Ishikawa (cell line): Measurements from ENCODE around the gene DUS2.

Experiments
- CEBPB ChIP-seq: IDR thresholded peaks from 2 replicates; pipeline ENCODE4 v1.6.1; 2012
- CREB1 ChIP-seq: IDR thresholded peaks from 2 replicates; pipeline ENCODE4 v1.6.1; 2012; ENCODE audit warnings: low read depth
- EGR1 ChIP-seq: IDR thresholded peaks from 2 replicates; pipeline ENCODE4 v1.6.1; 2012
- EP300 ChIP-seq: IDR thresholded peaks from 2 replicates; pipeline ENCODE4 v1.6.1; 2012; ENCODE audit warnings: borderline replicate concordance
- FOXM1 ChIP-seq: IDR thresholded peaks from 2 replicates; pipeline ENCODE4 v1.6.1; 2012; ENCODE audit warnings: low read depth, borderline replicate concordance
- NFIC ChIP-seq: IDR thresholded peaks from 2 replicates; pipeline ENCODE4 v1.6.1; 2012
- RAD21 ChIP-seq: IDR thresholded peaks from 2 replicates; pipeline ENCODE4 v1.6.1; 2012; ENCODE audit warnings: low read depth
- TAF1 ChIP-seq: IDR thresholded peaks from 2 replicates; pipeline ENCODE4 v1.6.1; 2012; ENCODE audit warnings: low read depth, mild to moderate bottlenecking
- TCF12 ChIP-seq: IDR thresholded peaks from 2 replicates; pipeline ENCODE4 v1.6.1; 2012; ENCODE audit warnings: low read depth
- TEAD4 ChIP-seq: IDR thresholded peaks from 2 replicates; pipeline ENCODE4 v1.6.1; 2012
- YY1 ChIP-seq: IDR thresholded peaks from 2 replicates; pipeline ENCODE4 v1.6.1; 2012; ENCODE audit warnings: low read depth
- ZBTB7A ChIP-seq: IDR thresholded peaks from 2 replicates; pipeline ENCODE4 v1.6.1; 2012; ENCODE audit warnings: low read depth
- TF ChIP-seq, protein P1 (sequence below): IDR thresholded peaks from 2 replicates; pipeline ENCODE4 v1.6.1; 2012
- TF ChIP-seq, protein P2 (sequence below): IDR thresholded peaks from 2 replicates; pipeline ENCODE4 v1.6.1; 2012; ENCODE audit warnings: low read depth, mild to moderate bottlenecking
- TF ChIP-seq, protein P3 (sequence below): IDR thresholded peaks from 2 replicates; pipeline ENCODE4 v1.6.1; 2012

The DUS2 gene

DNA sequence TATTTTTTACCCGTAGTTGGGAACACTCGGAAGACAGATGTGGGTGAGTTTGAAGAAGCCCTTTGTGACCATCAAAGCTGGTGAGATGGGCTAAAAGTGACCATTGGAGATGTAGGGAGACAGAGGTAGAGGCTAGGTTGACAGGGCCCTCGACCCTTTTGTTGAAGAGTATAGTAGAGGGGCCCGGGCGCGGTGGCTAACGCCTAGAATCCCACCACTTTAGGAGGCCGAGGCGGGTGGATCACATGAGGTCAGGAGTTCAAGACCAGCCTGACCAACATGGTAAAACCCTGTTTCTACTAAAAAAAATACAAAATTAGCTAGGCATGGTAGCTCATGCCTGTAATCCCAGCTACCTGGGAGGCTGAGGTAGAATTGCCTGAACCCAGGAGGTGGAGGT is 45.8 kb downstream of the DUS2 start:
- TF ChIP-seq FOXM1 (no peak), TAF1 (no peak)

DNA sequence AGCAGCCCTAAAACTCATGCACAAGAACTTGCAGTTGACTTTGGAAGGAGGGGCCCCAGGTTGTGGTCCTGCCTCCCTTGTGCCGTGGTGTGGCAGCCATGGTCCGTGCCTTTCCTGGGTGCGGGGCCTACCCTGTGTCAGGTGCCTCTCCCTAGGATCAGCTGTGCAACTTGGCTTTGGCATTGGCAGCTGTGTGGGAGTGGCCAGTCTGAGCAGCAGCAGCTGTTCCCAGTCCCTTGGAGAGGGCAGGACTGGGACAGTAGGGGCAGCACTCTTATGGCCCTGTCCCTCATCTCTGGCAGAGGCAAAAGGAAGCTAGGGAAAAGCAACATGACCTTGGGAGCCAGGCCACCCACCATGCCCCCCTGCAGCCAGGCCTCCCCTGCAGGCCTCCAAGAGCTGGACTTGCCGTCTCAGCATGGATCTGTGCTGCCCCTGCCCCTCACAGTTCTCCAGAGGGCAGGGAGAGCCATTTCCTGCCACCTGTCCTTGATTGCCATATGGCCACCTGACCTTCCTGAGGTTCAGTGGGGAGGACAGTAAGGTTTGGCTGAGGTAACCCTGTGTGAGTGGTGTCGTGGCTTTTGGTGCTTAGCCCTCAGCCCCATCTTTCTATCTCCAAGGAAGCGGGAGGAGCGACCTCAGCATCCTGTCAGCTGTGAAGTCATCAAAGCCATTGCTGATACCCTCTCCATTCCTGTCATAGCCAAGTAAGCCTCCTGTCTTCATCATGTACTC is 46.6 kb downstream of the DUS2 start:
- TF ChIP-seq RAD21 (no peak), CEBPB (no peak), TCF12 (no peak), NFIC (no peak), ZBTB7A (no peak), YY1 (no peak), EP300 (no peak), FOXM1 (no peak), TEAD4 (no peak), TAF1 (no peak), CREB1 (no peak)
- TF ChIP-seq, protein P1, sequence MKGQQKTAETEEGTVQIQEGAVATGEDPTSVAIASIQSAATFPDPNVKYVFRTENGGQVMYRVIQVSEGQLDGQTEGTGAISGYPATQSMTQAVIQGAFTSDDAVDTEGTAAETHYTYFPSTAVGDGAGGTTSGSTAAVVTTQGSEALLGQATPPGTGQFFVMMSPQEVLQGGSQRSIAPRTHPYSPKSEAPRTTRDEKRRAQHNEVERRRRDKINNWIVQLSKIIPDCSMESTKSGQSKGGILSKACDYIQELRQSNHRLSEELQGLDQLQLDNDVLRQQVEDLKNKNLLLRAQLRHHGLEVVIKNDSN, result no peak
- TF ChIP-seq, protein P2, sequence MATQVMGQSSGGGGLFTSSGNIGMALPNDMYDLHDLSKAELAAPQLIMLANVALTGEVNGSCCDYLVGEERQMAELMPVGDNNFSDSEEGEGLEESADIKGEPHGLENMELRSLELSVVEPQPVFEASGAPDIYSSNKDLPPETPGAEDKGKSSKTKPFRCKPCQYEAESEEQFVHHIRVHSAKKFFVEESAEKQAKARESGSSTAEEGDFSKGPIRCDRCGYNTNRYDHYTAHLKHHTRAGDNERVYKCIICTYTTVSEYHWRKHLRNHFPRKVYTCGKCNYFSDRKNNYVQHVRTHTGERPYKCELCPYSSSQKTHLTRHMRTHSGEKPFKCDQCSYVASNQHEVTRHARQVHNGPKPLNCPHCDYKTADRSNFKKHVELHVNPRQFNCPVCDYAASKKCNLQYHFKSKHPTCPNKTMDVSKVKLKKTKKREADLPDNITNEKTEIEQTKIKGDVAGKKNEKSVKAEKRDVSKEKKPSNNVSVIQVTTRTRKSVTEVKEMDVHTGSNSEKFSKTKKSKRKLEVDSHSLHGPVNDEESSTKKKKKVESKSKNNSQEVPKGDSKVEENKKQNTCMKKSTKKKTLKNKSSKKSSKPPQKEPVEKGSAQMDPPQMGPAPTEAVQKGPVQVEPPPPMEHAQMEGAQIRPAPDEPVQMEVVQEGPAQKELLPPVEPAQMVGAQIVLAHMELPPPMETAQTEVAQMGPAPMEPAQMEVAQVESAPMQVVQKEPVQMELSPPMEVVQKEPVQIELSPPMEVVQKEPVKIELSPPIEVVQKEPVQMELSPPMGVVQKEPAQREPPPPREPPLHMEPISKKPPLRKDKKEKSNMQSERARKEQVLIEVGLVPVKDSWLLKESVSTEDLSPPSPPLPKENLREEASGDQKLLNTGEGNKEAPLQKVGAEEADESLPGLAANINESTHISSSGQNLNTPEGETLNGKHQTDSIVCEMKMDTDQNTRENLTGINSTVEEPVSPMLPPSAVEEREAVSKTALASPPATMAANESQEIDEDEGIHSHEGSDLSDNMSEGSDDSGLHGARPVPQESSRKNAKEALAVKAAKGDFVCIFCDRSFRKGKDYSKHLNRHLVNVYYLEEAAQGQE, result no peak
- TF ChIP-seq, protein P3, sequence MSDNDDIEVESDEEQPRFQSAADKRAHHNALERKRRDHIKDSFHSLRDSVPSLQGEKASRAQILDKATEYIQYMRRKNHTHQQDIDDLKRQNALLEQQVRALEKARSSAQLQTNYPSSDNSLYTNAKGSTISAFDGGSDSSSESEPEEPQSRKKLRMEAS, result no peak

DNA sequence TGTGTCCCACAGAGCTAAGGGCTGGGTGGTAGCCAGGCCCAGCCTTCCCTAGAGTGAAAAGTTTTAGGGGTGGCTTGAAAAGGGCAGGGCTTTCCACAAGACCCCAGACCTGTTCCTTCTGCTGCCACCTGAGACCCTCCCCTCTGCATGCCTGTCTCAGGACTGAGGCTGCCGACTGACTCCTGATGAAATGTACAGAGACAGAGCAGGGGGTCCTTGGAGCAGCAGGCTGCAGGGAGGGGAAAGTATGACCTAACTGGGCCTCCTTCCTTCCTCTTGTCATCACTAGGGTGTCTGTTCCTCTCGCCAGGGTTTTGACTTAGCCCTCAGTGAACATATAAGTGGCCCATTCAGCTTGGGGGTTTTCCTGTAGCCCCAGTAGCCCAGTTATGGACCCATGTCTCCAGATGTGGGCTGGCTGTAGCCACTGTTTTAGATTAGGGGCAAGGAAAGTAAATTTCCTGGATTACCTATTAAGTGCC is 47.2 kb downstream of the DUS2 start:
- TF ChIP-seq YY1 (no peak), ZBTB7A (no peak), FOXM1 (no peak), TCF12 (no peak), EGR1 (no peak)
- TF ChIP-seq, protein P2, result no peak
- TF ChIP-seq, protein P3, result no peak
- TF ChIP-seq, protein P1, result no peak

DNA sequence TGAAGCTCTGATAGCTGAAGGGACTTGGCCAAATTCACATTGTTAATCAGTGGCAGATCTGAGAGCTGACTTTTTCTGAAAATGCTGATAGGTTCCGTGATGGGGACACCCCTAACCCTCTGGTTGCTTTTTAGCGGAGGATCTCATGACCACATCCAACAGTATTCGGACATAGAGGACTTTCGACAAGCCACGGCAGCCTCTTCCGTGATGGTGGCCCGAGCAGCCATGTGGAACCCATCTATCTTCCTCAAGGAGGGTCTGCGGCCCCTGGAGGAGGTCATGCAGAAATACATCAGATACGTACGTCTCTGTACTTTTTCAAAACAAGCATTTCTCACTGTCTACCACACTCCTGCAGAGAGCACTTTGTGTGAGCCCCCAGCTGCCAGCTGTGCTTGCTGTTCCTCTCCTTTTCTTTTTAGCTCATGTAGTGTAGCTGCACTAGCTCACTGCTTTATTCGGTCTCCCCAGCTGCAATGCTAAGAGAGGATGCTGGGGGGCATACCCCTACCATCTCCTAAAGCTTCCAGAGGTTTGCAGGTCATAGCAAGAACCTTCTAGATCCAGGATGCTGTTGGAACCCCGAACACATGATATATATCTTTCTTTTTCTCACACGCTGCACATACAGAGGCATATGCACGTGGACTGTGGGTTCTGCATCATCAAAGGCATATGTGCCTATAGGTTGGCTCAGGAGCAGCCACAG is 47.9 kb downstream of the DUS2 start:
- TF ChIP-seq TCF12, result no peak
- TF ChIP-seq CREB1, result no peak
- no peak for TF ChIP-seq NFIC
- TF ChIP-seq TAF1, result no peak
- no peak for TF ChIP-seq EP300
- no peak for TF ChIP-seq ZBTB7A
- no peak for TF ChIP-seq FOXM1

DNA sequence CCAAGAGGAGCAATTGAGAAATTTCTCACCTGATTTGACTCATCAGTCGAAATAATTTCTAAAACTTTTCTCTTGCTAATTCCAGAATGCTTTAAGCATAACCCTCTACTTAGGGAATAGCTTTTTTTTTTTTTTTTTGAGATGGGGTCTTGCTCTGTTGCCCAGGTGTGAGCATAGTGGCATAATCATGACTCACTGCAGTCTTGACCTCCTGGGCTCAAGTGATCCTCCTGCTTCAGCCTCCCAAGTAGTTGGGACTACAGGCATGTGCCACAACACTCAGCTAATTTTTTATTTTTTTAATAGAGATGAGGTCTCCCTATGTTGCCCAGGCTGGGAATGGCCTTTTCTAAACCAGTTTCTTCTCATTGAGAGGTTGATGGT is 48.4 kb downstream of the DUS2 start:
- TF ChIP-seq ZBTB7A, result no peak
- TF ChIP-seq CREB1, result no peak
- TF ChIP-seq, protein P1, result no peak
- TF ChIP-seq RAD21, result no peak
- no peak for TF ChIP-seq CEBPB
- no peak for TF ChIP-seq EGR1
- TF ChIP-seq YY1, result no peak
- no peak for TF ChIP-seq EP300
- no peak for TF ChIP-seq TEAD4
- TF ChIP-seq, protein P3, result no peak
- TF ChIP-seq, protein P2, result no peak
- no peak for TF ChIP-seq FOXM1
